HG02642 (cell line): Measurements from ENCODE around the gene NPAS4.
"Not testable (repeated sequence)": the region's sequence is repeated elsewhere in the genome, so short reads cannot be mapped to it uniquely, and the experiment has no call there.

Experiments
- ATAC-seq: cut with Tn5 transposase; IDR thresholded peaks from one replicate; pipeline ENCODE4 v1.9.1; 2021; ENCODE audit warnings: mild to moderate bottlenecking; ENCODE audit not compliant: unreplicated experiment, poor library complexity

The NPAS4 gene

GRCh38 chr11:66415423-66415822, 5.4 kb upstream of the NPAS4 start:
- no peak for ATAC-seq

- ATAC-seq, result no peak
These were observed 3.8 kb upstream of the NPAS4 start for GRCh38 chr11:66417000-66417399.

GRCh38 chr11:66418168-66418985, 2.5 kb upstream of the NPAS4 start:
- ATAC-seq, result no peak

GRCh38 chr11:66418986-66419308, 1.9 kb upstream of the NPAS4 start:
- no peak for ATAC-seq

- no peak for ATAC-seq
These were observed 1.0 kb upstream of the NPAS4 start for GRCh38 chr11:66419825-66420224.

GRCh38 chr11:66421492-66422205, 814 bp downstream of the NPAS4 start:
- ATAC-seq, result peak; percentile 60

- ATAC-seq, result no peak
These were observed 5.5 kb downstream of the NPAS4 start for GRCh38 chr11:66426314-66426713.

GRCh38 chr11:66428933-66429332, 8.1 kb downstream of the NPAS4 start:
- ATAC-seq, result no peak

- no peak for ATAC-seq
These were observed 9.3 kb downstream of the NPAS4 start for GRCh38 chr11:66429983-66430602.

GRCh38 chr11:66431287-66431686, 10.5 kb downstream of the NPAS4 start:
- not testable (repeated sequence) for ATAC-seq

GRCh38 chr11:66431871-66432329, 11.1 kb downstream of the NPAS4 start:
- ATAC-seq, result not testable (repeated sequence)

GRCh38 chr11:66432597-66432996, 11.8 kb downstream of the NPAS4 start:
- no peak for ATAC-seq

GRCh38 chr11:66437979-66438503, 17.2 kb downstream of the NPAS4 start:
- no peak for ATAC-seq

GRCh38 chr11:66438504-66439466, 17.9 kb downstream of the NPAS4 start, which contains the start of gene MRPL11:
Gene MRPL11 (minus strand): TSS chr11:66438848. CDS start chr11:66438754, 94 bp downstream.
- ATAC-seq, result peak; percentile 92

- not testable (repeated sequence) for ATAC-seq
These were observed 19.5 kb downstream of the NPAS4 start for GRCh38 chr11:66440101-66440939.

- ATAC-seq, result not testable (repeated sequence)
These were observed 20.1 kb downstream of the NPAS4 start for GRCh38 chr11:66440940-66441282.

- no peak for ATAC-seq
These were observed 22.8 kb downstream of the NPAS4 start for GRCh38 chr11:66443602-66444001.

- no peak for ATAC-seq
These were observed 26.2 kb downstream of the NPAS4 start for GRCh38 chr11:66447012-66447411.

GRCh38 chr11:66448523-66448922, 27.7 kb downstream of the NPAS4 start:
- ATAC-seq, result no peak
